ENCODE measurements around the gene QPCT.

The QPCT gene

DNA sequence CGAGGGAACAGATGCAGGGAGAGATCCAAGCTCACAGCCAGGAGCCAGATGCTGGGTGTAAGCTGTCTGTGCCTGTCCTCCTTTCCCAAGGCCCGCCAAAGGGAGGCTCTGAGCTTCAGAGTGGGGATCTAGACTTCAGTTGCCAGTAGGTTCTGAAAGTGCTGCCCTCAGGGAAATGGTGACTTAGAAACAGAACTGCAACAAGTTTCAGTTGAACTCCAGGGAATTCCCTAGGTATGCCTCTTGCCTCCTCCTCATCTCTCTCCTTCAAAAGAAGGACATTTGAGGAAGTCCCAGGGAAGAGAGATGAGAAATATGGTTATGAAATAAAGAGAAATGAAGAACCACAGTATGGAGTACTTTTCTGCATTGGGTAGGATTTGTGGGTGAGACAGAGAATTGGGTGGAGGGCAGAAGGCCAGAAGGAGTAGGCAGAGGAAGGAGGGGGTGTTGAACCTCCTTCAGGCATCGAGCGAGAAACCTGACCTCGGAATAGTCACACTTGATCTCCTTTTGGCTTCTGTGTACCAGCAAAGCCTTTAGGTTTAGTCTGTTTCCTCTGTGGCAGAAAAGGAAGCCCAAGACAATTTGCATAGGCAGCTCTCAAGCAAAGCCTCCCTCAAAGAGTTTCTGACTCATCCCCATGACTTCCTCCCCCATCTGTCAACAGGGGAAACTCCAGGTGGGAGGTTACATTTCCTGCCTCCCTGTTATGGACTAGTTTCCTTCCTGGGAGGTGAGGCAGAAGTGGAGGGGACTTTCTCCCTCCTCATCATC is 45.7 kb downstream of the QPCT start:
- no peak for DNase-seq (ENCODE audit: insufficient read length, low spot score)
- no peak for FAIRE-seq
- TF ChIP-seq, protein P1, sequence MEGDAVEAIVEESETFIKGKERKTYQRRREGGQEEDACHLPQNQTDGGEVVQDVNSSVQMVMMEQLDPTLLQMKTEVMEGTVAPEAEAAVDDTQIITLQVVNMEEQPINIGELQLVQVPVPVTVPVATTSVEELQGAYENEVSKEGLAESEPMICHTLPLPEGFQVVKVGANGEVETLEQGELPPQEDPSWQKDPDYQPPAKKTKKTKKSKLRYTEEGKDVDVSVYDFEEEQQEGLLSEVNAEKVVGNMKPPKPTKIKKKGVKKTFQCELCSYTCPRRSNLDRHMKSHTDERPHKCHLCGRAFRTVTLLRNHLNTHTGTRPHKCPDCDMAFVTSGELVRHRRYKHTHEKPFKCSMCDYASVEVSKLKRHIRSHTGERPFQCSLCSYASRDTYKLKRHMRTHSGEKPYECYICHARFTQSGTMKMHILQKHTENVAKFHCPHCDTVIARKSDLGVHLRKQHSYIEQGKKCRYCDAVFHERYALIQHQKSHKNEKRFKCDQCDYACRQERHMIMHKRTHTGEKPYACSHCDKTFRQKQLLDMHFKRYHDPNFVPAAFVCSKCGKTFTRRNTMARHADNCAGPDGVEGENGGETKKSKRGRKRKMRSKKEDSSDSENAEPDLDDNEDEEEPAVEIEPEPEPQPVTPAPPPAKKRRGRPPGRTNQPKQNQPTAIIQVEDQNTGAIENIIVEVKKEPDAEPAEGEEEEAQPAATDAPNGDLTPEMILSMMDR (IDR thresholded peaks at IDR 0.05; ENCODE audit: insufficient read depth, missing control alignments) = no peak

DNA sequence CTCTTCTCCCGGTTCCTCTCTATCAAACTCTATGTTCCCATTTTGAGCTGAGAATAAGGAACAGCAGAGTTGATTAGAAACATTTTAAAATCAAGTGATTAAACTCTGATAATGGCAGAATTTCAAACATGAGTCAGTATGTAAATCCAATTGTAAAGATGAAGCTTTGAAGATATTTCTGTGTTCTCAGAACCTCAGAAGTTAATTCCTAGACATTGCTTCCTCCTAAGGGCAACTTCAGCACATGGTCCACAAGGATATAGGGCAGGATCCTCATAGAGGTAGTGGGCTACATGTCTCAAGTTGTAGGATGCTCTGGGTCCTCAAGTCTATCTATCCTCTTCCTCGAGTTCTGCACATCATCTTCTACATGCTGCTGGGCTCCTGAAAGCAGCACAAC is 46.3 kb downstream of the QPCT start:
- no peak for FAIRE-seq

DNA sequence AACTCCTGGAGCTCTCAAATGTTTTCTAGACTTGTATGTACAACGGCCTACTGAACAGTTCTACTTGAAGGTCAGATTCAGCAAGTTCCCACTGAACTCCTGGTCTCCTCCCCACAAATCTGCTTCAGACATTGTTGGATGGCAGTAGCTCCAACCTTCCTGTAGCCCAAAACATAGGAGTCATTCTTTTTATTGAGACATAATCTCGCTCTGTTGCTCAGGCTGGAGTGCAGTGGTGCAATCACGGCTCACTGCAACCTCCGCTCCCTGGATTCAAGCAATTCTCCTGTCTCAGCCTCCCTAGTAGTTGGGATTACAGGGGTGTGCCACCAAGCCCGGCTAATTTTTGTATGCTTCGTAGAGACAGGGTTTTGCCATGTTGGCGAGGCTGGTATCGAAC is 47.3 kb downstream of the QPCT start:
- TF ChIP-seq, protein P1 (IDR thresholded peaks at IDR 0.05; ENCODE audit: insufficient read depth, missing control alignments) = no peak
- FAIRE-seq (no peak), DNase-seq (ENCODE audit: insufficient read length, low spot score) (no peak)

More for the DNA sequence above, 46.3 kb downstream of the QPCT start:
- TF ChIP-seq, protein P1 (IDR thresholded peaks at IDR 0.05; ENCODE audit: insufficient read depth, missing control alignments) = no peak
- DNase-seq (ENCODE audit: insufficient read length, low spot score) = no peak

DNA sequence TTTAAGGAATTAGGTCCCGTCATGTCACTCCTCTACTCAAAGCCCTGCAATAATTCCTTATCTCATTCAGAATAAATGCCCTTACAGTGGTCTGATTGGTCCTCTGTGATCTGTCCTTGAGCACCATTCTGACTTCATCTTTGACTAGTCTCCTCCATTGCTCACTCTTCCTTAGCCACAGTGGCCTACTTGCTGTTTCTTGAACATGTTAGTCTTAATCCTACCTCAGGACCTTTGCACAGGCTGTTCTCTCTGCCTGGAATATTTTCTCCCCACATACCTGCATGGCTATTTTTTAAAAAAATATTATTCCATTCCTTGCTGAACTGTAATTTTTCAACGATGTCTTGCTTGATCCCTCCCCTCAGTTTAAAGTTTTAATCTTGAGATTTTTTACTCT is 48.0 kb downstream of the QPCT start:
- no peak for DNase-seq (ENCODE audit: insufficient read length, low spot score)
- no peak for FAIRE-seq
- TF ChIP-seq, protein P1 (IDR thresholded peaks at IDR 0.05; ENCODE audit: insufficient read depth, missing control alignments) = no peak

DNA sequence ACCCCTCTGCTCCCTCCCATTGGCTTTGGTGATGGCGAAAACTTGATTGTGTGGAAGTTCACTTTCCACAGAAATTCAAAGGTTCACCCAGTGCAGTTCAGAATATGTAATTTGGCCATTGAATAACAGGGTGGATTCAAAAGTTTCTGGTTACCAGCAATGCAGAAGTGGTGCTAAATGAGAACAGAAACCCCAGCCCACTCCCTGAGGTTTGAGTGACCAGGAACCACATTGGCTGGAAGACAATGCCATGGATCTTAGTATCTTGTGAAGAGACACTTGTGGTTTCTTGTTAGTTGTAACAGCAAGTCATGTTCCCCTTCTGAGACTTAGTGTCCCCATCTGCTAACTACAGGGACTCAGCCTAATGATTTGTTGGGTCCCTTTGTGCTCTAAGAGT is 49.8 kb downstream of the QPCT start:
- TF ChIP-seq, protein P1 (IDR thresholded peaks at IDR 0.05; ENCODE audit: insufficient read depth, missing control alignments) = no peak
- no peak for DNase-seq (ENCODE audit: insufficient read length, low spot score)
- FAIRE-seq = no peak

DNA sequence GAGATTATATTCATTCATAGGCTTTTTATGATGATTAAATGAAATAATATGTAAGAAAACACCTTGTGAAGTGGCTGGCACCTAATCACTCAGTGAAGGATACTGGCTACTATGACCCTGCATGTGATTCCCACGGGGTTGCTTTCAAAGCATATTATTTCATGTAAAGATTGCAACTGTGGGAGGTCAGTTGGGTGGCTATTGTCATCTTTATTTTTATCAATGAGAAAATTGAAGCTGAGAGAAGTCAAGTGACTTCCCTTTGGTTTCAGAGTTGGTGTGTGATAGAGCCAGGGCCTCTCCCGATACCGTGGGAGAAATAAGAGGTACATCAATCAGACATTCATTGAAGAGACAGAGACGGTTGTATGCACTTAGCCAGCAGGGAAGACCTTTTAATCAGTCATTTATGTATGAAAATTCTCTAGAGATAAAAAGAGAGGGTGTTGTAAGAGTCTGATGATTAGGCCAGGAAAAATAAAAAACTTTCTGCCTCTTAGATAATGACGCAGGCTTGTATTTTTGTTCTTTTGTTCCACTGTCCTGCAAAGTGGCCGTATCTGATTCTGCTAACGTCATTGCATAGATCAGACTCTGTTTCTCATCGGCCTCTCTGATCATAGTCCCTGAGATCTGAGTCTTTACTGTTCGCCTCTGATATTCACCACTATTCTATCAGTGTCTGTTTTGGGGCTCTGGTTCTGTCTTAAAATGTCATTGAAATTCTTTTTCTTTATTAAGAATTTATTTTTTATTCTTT is 50.5 kb downstream of the QPCT start:
- TF ChIP-seq, protein P1 (IDR thresholded peaks at IDR 0.05; ENCODE audit: insufficient read depth, missing control alignments) = no peak
- no peak for DNase-seq (ENCODE audit: insufficient read length, low spot score)
- no peak for FAIRE-seq
